ENCODE data around the gene TTC1. TPM values are rescaled to one million over a fixed set of nuclear protein-coding genes. Genes with fewer than 3 reads are reported as not detected.

TTC1 gene
- total RNA-seq, 4 donors from 2014 or later, result 39.3 to 62.9 (median 58.9) TPM

DNA sequence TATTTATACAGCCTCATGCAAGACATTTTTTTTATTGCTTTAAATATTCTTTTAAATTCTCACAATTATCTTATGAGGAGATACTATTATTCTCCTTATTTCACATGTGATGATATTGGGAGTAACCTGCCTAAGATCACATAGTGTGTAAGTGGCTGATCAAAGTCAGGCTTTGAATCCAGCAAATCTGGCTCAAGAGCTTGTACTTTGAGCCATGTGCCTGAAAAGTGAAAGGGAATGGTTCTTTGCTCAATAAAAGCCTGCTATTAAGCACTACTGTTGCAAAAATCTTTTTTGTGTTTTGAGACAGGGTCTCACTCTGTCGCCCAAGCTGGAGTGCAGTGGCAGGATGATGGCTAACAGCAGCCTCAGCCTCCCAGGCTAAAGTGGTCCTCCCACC is 75.2 kb downstream of the TTC1 start:
- H3K27me3 ChIP-seq, result no peaks in the 10 kb centered on the region
- peaks cover 0 to under 1% of the 10 kb centered on the region in 2 donors for H3K36me3 ChIP-seq
- no peaks in the 10 kb centered on the region for H3K9me3 ChIP-seq
- no peak overlapping the region for H3K4me3 ChIP-seq
- TF ChIP-seq CTCF (IDR thresholded peaks at IDR 0.05) (no peak), EP300 (IDR thresholded peaks at IDR 0.05) (no peak), POLR2AphosphoS5 (IDR thresholded peaks at IDR 0.05) (no peak), POLR2A (IDR thresholded peaks at IDR 0.05) (no peak)
- no peak for ATAC-seq
- WGBS, 2 donors (ENCODE audit: low coverage in 1 of 2), result 83% methylated on average over 1 of the region's 1 CpG; no CpG with 5 or more reads in 1 of the 2 donors
- no peak overlapping the region for H3K27ac ChIP-seq
- H3K4me1 ChIP-seq, result peaks cover 2 to 24% (median 3%) of the 10 kb centered on the region in 3 donors

- no peaks in the 10 kb centered on the region for H3K27me3 ChIP-seq
- peaks cover 0 to 11% of the 10 kb centered on the region in 2 donors for H3K36me3 ChIP-seq
- no peak overlapping the region for H3K4me3 ChIP-seq
- no peaks in the 10 kb centered on the region for H3K9me3 ChIP-seq
- no peak overlapping the region for H3K27ac ChIP-seq
- ATAC-seq, result no peak
- peaks cover 2 to 16% (median 3%) of the 10 kb centered on the region in 3 donors for H3K4me1 ChIP-seq
- no peak for TF ChIP-seq CTCF (IDR thresholded peaks at IDR 0.05)
- no peak for TF ChIP-seq EP300 (IDR thresholded peaks at IDR 0.05)
- WGBS, 2 donors (ENCODE audit: low coverage in 1 of 2), result 100% methylated on average over 1 of the region's 1 CpG; no CpG with 5 or more reads in 1 of the 2 donors
These were observed 78.3 kb downstream of the TTC1 start for GRCh38 chr5:160087199-160087598.

GRCh38 chr5:160088805-160089204 is 79.9 kb downstream of the TTC1 start:
- Histone ChIP-seq H3K4me1 (peaks cover 0 to under 1% (median 0%) of the 10 kb centered on the region in 3 donors), H3K36me3 (peaks cover 0 to 27% of the 10 kb centered on the region in 2 donors), H3K27me3 (no peaks in the 10 kb centered on the region), H3K27ac (no peak overlapping the region), H3K4me3 (no peak overlapping the region), H3K9me3 (no peaks in the 10 kb centered on the region)
- no peak for ATAC-seq
- WGBS, 2 donors (ENCODE audit: low coverage in 1 of 2), result 67 to 78% methylated on average over 1 of the region's 1 CpG
- TF ChIP-seq POLR2A (IDR thresholded peaks at IDR 0.05), result no peak
- TF ChIP-seq POLR2AphosphoS5 (IDR thresholded peaks at IDR 0.05), result no peak
- TF ChIP-seq EP300 (IDR thresholded peaks at IDR 0.05), result no peak
- TF ChIP-seq CTCF (IDR thresholded peaks at IDR 0.05), result no peak

- ATAC-seq, result no peak
- no peak for TF ChIP-seq EP300 (IDR thresholded peaks at IDR 0.05)
- TF ChIP-seq POLR2AphosphoS5 (IDR thresholded peaks at IDR 0.05), result no peak
- no peak for TF ChIP-seq CTCF (IDR thresholded peaks at IDR 0.05)
- no peak for TF ChIP-seq POLR2A (IDR thresholded peaks at IDR 0.05)
- Histone ChIP-seq H3K27ac (no peak overlapping the region), H3K4me3 (no peak overlapping the region), H3K27me3 (no peaks in the 10 kb centered on the region), H3K9me3 (no peaks in the 10 kb centered on the region), H3K36me3 (peaks cover 0 to 29% of the 10 kb centered on the region in 2 donors), H3K4me1 (no peaks in the 10 kb centered on the region)
- 84 to 85% methylated on average over 2 of the region's 2 CpGs for WGBS, 2 donors (ENCODE audit: low coverage in 1 of 2)
These were observed 80.6 kb downstream of the TTC1 start for GRCh38 chr5:160089531-160089930.

DNA sequence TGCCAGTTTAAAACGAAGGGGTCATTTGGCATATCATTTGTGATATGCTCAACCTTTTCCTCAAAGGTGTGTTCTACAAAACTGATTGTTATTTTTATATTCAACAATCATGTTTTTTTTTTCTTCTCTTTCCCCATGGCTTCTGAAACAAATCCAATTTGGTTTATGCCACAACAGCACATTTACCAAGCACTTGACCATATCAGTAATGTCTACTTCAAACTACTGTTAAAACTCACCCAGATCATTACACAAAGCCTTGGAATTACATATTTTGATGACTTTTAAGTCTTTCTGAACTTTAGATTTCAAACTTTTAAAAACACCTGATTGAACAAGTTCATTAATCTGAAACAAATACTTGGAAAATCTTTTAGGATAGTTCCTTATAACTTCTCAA is 81.1 kb downstream of the TTC1 start:
- Histone ChIP-seq H3K4me3 (no peak overlapping the region), H3K4me1 (no peaks in the 10 kb centered on the region), H3K9me3 (no peaks in the 10 kb centered on the region), H3K27me3 (no peaks in the 10 kb centered on the region), H3K36me3 (peaks cover 0 to 29% of the 10 kb centered on the region in 2 donors), H3K27ac (no peak overlapping the region)
- 75% methylated on average over 1 of the region's 1 CpG for WGBS, 2 donors (ENCODE audit: low coverage in 1 of 2)
- no peak for ATAC-seq
- TF ChIP-seq CTCF (IDR thresholded peaks at IDR 0.05) (no peak), POLR2AphosphoS5 (IDR thresholded peaks at IDR 0.05) (no peak), EP300 (IDR thresholded peaks at IDR 0.05) (no peak), POLR2A (IDR thresholded peaks at IDR 0.05) (no peak)

Data from gastroesophageal sphincter (tissue), 4 donors.